K562 (cell line): ENCODE results near the gene SIGLEC5. TPM values are rescaled to one million over a fixed set of nuclear protein-coding genes. Genes with fewer than 3 reads are reported as not detected.

Experiments
- CC2D1A ChIP-seq: fragments of 450-650 bp; IDR thresholded peaks from 2 replicates; pipeline ENCODE4 v1.6.1; 2017; ENCODE audit warnings: mild to moderate bottlenecking
- DPF2 ChIP-seq: fragments of 450-650 bp; IDR thresholded peaks from 2 replicates; pipeline ENCODE4 v1.6.1; 2016
- FOXJ3 ChIP-seq: sonication (generic); formaldehyde crosslinking; IDR thresholded peaks from 2 replicates; pipeline ENCODE4 v1.4.0; 2020; ENCODE audit warnings: mild to moderate bottlenecking, missing genetic modification reagents
- HDGF ChIP-seq: fragments of 450-650 bp; IDR thresholded peaks from 2 replicates; pipeline ENCODE4 v1.6.1; 2016
- KHSRP ChIP-seq: fragments of 450-650 bp; IDR thresholded peaks from 2 replicates; pipeline ENCODE4 v1.6.1; 2017
- KLF13 ChIP-seq: fragments of 450-650 bp; IDR thresholded peaks from 2 replicates; pipeline ENCODE4 v1.6.1; 2016; ENCODE audit warnings: missing genetic modification characterization, low read depth, mild to moderate bottlenecking, missing compliant biosample characterization, moderate library complexity, borderline replicate concordance
- LARP7 ChIP-seq: fragments of 450-650 bp; IDR thresholded peaks from 2 replicates; pipeline ENCODE4 v1.6.1; 2016
- SMARCA4 ChIP-seq: fragments of 450-650 bp; IDR thresholded peaks from 2 replicates; pipeline ENCODE4 v1.6.1; 2016
- SRSF1 ChIP-seq: fragments of 200-400 bp; formaldehyde crosslinking; IDR thresholded peaks from 2 replicates; pipeline ENCODE4 v1.6.1; 2017; ENCODE audit warnings: mild to moderate bottlenecking, low read depth, low read length, moderate library complexity
- STAG1 ChIP-seq: sonication (generic); formaldehyde crosslinking; IDR thresholded peaks from 2 replicates; pipeline ENCODE4 v1.5.0; 2020; ENCODE audit warnings: missing genetic modification reagents, borderline replicate concordance
- TCF7 ChIP-seq: sonication (generic); IDR thresholded peaks from 2 replicates; pipeline ENCODE4 v1.6.1; 2016; ENCODE audit warnings: antibody characterized with exemption, borderline replicate concordance
- ZNF263 ChIP-seq: sonication (generic); formaldehyde crosslinking; IDR thresholded peaks from 2 replicates; pipeline ENCODE4 v1.8.0; 2022; ENCODE audit warnings: mild to moderate bottlenecking, missing genetic modification reagents, borderline replicate concordance
- ZNF3 ChIP-seq: fragments of 250-450 bp; sonication (Bioruptor Pico); IDR thresholded peaks from 2 replicates; pipeline ENCODE4 v1.5.0; 2021; ENCODE audit warnings: mild to moderate bottlenecking, moderate library complexity
- ZNF695 ChIP-seq: fragments of 450-650 bp; formaldehyde crosslinking; IDR thresholded peaks from 2 replicates; pipeline ENCODE4 v1.4.0; 2020; ENCODE audit warnings: mild to moderate bottlenecking, moderate library complexity
- polyA plus RNA-seq, 8 experiments: library from polyadenylated mRNA; depleted of rRNA in 4 of 8; stranded (reverse) in 5 of 8; unstranded in 3 of 8; fragments of >200 nt; fragmentation: Nextera tagmentation in 2 of 8; fragmentation: Illumina TruSeq in 1 of 8; extraction: Ambion mirVana in 2 of 8; extraction: Trizol in 1 of 8; gene quantifications; 2 replicates each; pipeline versions ENCODE4 v1.2.1 to v1.2.3, GENCODE V29; 2011 to 2014; ENCODE audit warnings: inconsistent platforms in 1 of 8, missing spikeins in 1 of 8
- total RNA-seq, 7 experiments: library from RNA; depleted of rRNA in 6 of 7; stranded (reverse); fragments of >200 nt in 6 of 7; fragmentation: Illumina TruSeq in 2 of 7; extraction: Trizol in 2 of 7; gene quantifications; 2 replicates each; pipeline versions ENCODE4 v1.2.1 to v1.2.3, GENCODE V29; 2011 to 2021; ENCODE audit warnings: low replicate concordance in 1 of 7
- TF ChIP-seq, protein P1 (sequence below): fragments of 250-450 bp; sonication (Bioruptor Pico); IDR thresholded peaks from 2 replicates; pipeline ENCODE4 v1.5.1; 2021; ENCODE audit warnings: mild to moderate bottlenecking
- TF ChIP-seq, protein P2 (sequence below), 2 experiments: fragments of 450-650 bp in 1 of 2; sonication (generic) in 1 of 2; formaldehyde crosslinking in 1 of 2; IDR thresholded peaks in 1 of 2; conservative IDR thresholded peaks in 1 of 2; 2 replicates each; pipeline versions ENCODE4 v1.6.1 to v1.8.1; 2016 to 2023; ENCODE audit warnings: mild to moderate bottlenecking in 2 of 2, moderate library complexity in 2 of 2, inconsistent platforms in 1 of 2, missing genetic modification reagents in 1 of 2
- TF ChIP-seq, protein P3 (sequence below): sonication (generic); formaldehyde crosslinking; IDR thresholded peaks from 2 replicates; pipeline ENCODE4 v1.4.0; 2020; ENCODE audit warnings: mild to moderate bottlenecking, missing genetic modification reagents
- TF ChIP-seq, protein P4 (sequence below): fragments of 450-650 bp; conservative IDR thresholded peaks from 2 replicates; pipeline ENCODE4 v1.6.1; 2016; ENCODE audit warnings: missing genetic modification characterization, low read depth, mild to moderate bottlenecking, control low read depth, missing compliant biosample characterization
- TF ChIP-seq, protein P5 (sequence below): sonication (generic); formaldehyde crosslinking; IDR thresholded peaks from 2 replicates; pipeline ENCODE4 v1.8.0; 2023; ENCODE audit warnings: mild to moderate bottlenecking, missing genetic modification reagents

SIGLEC5 gene
- total and polyA plus RNA-seq, 9 of the 15 experiments (the other 6 are each of a cell fraction or from before 2014, with no cell fraction given) = 0.14 TPM; not detected in 8

DNA sequence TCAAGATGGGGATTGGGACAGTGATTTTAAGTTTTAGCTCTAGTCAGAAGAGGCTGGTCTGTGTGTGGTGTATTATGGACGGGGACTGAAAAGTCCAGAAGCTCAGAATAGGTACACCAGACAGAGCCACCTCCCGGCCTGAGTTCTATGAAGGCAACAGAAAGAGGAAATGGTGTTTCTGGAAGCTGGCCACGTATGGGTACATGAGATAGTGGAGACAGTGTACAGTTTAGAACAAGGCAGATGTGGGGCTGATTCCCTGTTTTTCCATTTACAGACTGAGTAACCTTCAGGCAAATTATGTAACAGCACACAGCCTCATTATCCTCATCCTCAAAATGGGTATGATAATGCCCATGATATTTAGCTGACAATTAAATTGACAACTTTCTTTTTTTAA lies 57.8 kb downstream of the SIGLEC5 start (continued):
- TF ChIP-seq, protein P1, sequence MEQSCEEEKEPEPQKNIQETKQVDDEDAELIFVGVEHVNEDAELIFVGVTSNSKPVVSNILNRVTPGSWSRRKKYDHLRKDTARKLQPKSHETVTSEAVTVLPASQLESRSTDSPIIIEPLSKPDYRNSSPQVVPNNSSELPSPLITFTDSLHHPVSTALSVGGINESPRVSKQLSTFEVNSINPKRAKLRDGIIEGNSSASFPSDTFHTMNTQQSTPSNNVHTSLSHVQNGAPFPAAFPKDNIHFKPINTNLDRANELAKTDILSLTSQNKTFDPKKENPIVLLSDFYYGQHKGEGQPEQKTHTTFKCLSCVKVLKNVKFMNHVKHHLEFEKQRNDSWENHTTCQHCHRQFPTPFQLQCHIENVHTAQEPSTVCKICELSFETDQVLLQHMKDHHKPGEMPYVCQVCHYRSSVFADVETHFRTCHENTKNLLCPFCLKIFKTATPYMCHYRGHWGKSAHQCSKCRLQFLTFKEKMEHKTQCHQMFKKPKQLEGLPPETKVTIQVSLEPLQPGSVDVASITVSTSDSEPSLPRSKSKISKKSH (CRISPR knock-in tag) = no peak
- TF ChIP-seq KLF13 (no peak), CC2D1A (no peak), ZNF263 (CRISPR knock-in tag) (no peak), SRSF1 (no peak), TCF7 (no peak), ZNF3 (CRISPR knock-in tag) (no peak), ZNF695 (CRISPR knock-in tag) (no peak), DPF2 (peak; percentile 64), SMARCA4 (peak; percentile 71), HDGF (no peak), FOXJ3 (CRISPR knock-in tag) (no peak), LARP7 (no peak), STAG1 (CRISPR knock-in tag) (no peak), KHSRP (no peak)
- TF ChIP-seq, protein P2, sequence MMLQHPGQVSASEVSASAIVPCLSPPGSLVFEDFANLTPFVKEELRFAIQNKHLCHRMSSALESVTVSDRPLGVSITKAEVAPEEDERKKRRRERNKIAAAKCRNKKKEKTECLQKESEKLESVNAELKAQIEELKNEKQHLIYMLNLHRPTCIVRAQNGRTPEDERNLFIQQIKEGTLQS (IDR thresholded peaks at IDR 0.05) = 0 out of 2 replicates have a peak, but pooled peaks have one; percentile 8
- TF ChIP-seq, protein P2 (CRISPR knock-in tag; conservative IDR thresholded peaks at IDR 0.05) = no peak
- TF ChIP-seq, protein P3, sequence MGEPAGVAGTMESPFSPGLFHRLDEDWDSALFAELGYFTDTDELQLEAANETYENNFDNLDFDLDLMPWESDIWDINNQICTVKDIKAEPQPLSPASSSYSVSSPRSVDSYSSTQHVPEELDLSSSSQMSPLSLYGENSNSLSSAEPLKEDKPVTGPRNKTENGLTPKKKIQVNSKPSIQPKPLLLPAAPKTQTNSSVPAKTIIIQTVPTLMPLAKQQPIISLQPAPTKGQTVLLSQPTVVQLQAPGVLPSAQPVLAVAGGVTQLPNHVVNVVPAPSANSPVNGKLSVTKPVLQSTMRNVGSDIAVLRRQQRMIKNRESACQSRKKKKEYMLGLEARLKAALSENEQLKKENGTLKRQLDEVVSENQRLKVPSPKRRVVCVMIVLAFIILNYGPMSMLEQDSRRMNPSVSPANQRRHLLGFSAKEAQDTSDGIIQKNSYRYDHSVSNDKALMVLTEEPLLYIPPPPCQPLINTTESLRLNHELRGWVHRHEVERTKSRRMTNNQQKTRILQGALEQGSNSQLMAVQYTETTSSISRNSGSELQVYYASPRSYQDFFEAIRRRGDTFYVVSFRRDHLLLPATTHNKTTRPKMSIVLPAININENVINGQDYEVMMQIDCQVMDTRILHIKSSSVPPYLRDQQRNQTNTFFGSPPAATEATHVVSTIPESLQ = no peak
- TF ChIP-seq, protein P4, sequence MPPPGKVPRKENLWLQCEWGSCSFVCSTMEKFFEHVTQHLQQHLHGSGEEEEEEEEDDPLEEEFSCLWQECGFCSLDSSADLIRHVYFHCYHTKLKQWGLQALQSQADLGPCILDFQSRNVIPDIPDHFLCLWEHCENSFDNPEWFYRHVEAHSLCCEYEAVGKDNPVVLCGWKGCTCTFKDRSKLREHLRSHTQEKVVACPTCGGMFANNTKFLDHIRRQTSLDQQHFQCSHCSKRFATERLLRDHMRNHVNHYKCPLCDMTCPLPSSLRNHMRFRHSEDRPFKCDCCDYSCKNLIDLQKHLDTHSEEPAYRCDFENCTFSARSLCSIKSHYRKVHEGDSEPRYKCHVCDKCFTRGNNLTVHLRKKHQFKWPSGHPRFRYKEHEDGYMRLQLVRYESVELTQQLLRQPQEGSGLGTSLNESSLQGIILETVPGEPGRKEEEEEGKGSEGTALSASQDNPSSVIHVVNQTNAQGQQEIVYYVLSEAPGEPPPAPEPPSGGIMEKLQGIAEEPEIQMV (tag) = no peak
- TF ChIP-seq, protein P5, sequence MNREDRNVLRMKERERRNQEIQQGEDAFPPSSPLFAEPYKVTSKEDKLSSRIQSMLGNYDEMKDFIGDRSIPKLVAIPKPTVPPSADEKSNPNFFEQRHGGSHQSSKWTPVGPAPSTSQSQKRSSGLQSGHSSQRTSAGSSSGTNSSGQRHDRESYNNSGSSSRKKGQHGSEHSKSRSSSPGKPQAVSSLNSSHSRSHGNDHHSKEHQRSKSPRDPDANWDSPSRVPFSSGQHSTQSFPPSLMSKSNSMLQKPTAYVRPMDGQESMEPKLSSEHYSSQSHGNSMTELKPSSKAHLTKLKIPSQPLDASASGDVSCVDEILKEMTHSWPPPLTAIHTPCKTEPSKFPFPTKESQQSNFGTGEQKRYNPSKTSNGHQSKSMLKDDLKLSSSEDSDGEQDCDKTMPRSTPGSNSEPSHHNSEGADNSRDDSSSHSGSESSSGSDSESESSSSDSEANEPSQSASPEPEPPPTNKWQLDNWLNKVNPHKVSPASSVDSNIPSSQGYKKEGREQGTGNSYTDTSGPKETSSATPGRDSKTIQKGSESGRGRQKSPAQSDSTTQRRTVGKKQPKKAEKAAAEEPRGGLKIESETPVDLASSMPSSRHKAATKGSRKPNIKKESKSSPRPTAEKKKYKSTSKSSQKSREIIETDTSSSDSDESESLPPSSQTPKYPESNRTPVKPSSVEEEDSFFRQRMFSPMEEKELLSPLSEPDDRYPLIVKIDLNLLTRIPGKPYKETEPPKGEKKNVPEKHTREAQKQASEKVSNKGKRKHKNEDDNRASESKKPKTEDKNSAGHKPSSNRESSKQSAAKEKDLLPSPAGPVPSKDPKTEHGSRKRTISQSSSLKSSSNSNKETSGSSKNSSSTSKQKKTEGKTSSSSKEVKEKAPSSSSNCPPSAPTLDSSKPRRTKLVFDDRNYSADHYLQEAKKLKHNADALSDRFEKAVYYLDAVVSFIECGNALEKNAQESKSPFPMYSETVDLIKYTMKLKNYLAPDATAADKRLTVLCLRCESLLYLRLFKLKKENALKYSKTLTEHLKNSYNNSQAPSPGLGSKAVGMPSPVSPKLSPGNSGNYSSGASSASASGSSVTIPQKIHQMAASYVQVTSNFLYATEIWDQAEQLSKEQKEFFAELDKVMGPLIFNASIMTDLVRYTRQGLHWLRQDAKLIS (CRISPR knock-in tag) = no peak
